GF-D8 (cell line): Measurements from ENCODE around the gene PRKRIP1.
A peak's percentile ranks its signal among the peaks of the same experiment; 100 is the strongest.
"Not testable (repeated sequence)": the region's sequence is repeated elsewhere in the genome, so short reads cannot be mapped to it uniquely, and the experiment has no call there.

Experiments
- DNase-seq: peaks from one replicate; lab custom pipeline; 2025; lab: John Stamatoyannopoulos, UW

Gene PRKRIP1, protein sequence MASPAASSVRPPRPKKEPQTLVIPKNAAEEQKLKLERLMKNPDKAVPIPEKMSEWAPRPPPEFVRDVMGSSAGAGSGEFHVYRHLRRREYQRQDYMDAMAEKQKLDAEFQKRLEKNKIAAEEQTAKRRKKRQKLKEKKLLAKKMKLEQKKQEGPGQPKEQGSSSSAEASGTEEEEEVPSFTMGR

DNA sequence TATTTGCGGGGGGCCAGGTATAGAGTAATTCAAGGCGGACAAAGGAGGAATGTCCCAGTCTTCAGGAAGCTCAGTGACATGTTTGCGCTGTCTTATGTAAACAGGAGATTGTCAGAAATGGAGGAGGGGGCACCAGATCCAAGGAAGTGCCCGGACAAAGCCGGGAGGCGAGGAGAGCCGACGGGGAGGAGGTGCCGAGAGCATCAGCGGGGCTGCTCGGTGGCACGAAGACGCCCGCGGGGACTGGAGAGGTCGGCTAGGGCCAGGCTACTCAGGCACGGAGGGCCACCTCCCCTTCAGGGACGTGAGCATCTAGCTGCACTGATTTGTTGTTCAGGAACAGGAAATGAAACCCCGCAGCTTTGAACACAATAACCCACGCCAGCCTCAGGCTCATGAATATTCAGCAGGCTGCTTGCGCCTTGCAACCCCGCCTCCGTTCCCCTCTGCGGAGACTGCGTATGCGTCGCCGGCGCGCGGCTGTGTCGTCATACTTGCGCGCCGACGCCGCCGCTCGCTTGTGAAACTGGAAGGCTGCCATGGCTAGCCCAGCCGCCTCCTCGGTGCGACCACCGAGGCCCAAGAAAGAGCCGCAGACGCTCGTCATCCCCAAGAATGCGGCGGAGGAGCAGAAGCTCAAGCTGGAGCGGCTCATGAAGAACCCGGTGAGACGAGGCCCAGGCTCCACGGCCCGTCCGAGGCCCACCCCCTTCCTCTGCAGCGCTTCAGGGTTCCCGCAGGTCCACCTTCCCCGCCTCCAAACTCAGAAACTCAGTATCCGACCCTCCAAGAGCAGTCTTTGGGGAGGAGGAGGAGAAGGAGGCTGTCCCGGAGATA lies at the start of gene PRKRIP1:
Gene PRKRIP1, plus strand, starts transcription at position 491 of the 837 bp plus-strand sequence. Its CDS starts 49 bp downstream, at position 540.
- DNase-seq, result peak; percentile 19

DNA sequence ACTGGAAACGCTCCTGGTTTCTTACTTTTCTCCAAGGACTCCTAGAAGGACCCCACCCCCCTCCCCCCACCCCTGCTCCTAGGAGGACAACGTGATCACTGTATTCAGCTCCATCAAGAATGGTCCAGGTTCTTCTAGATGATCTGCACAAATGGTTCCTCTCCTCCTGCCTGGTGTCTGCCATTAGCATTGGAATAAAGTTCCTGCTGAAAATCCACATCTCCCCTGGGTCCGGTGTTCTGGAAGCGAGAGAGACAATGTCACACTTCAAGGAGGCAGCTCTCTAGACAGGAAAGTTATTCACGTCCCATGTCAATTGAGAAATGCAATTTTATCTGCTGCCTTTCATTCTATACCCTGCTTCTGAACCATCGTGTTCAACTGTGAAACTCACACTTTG lies 49.2 kb upstream of the PRKRIP1 start:
- not testable (repeated sequence) for DNase-seq

DNA sequence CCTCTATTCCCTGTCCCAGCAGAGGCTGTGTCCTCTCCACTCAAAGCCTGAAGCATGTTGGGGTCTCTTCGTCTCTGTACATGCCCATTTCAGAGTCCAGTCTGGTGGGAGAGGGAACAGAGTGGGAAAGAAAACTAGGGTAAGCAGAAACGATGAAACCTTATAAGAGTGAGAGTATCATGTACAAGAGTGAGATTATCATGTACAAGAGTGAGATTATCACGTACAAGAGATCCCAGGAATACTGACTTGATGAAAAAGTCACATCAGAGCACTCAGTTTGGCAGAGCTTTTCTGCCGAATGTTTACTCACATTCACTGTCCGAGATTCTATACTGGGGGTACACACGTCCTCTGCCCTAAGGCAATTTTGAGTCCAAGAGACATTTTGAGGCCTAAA lies 39.8 kb upstream of the PRKRIP1 start, which contains the start of gene SPDYE6:
Gene SPDYE6, minus strand, starts transcription at position 101 of the 400 bp plus-strand sequence. CDS start 421 bp downstream, outside the sequence.
- not testable (repeated sequence) for DNase-seq

DNA sequence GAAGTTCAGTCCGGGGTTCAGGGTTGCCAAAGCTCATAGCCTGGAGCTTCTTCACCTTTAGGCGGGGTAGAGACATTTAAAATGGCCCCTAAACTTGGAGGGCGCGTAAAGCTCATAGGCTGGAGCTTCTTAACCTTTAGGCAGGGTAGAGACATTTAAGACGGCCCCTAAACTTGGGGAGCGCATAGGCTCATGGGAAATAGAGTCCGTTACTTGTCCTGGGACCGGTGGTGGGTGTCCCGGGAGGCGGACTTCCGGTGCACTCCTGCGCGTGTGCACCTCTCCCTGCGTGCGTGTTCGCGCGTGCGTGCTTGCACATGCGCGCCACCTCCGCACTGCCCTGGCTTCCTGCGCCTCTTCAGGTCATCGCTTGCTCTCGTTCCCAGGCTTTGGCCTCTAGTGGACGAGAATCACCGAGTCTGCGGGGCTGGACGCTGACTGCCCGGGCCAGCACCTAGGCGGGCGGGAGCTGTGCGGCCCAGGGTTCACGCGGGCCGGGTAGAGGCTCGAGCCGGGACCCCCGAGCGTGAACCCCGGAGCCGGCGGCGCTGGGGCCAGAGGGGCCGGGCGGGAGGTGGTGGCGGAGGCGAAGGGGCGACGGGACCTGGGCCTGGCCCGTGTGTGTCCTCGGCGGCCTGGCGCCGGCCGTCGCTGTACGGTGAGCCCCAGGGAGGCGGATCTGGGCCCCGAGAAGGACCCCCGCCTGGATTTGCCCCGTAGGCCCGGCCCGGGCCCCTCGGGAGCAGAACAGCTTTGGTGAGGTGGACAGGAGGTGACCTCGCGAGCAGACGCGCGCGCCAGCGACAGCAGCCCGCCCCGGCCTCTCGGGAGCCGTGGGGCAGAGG lies 32.4 kb upstream of the PRKRIP1 start:
- peak; percentile 97 for DNase-seq

DNA sequence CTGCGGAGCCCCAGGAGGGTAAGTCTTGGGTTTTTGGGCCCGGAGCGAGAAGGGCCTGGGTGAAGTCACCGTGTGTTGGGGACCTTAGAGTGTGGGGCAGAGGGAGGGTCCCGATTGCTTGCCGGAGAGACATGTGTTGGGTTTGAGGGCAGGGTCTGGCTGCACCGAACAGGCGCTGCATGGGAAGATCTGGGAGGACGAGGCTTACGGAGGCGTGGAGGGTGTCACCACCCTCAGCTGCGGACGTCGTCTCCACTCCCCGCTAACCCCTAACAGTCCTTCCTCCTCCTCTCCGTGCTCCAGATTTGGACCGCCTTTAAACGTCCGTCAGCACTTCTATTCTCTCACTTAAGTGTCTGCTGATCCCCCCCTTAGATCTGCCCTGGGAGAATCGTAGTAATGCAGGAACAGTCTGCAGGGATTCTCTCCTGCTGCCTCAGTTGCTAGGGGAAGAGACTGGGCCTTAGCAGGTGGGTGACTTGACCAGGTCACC lies 31.7 kb upstream of the PRKRIP1 start:
- DNase-seq, result not testable (repeated sequence)

DNA sequence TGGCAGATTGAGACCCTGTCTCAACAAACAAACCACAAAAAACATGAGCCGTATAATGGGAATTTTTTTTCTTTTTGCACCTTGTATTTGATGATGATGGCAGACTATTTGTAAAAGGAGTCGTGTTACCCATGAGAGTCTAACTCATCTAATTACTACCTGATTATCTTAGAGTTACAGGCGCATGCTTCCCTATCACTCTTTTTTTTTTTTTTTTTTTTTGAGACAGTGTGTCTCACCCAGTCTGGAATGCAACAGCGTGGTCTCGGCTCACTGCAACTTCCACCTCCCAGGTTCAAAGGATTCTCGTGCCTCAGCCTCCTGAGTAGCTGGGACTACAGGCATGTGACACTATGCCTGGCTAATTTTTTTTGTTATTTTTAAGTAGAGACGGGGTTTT lies 30.8 kb upstream of the PRKRIP1 start:
- not testable (repeated sequence) for DNase-seq

DNA sequence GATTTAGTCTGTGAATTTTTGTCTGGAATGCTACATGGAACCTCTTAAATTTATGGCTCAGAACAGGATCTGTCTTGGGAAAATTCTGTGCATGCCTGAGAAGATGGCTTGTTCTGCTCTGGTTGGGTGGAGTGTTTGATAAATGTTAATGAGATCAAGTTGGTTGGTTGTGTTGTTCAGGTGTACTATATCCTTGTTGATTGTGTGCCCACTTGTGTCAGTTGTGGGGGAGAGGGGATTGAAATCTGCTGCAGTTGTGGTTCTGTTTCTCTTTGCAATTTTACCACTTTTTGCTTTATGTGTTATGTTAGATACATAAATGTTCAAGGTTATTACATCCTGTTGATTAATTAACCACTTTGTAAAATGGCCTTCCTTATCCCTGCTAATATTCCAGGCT lies 26.1 kb upstream of the PRKRIP1 start:
- DNase-seq, result not testable (repeated sequence)

DNA sequence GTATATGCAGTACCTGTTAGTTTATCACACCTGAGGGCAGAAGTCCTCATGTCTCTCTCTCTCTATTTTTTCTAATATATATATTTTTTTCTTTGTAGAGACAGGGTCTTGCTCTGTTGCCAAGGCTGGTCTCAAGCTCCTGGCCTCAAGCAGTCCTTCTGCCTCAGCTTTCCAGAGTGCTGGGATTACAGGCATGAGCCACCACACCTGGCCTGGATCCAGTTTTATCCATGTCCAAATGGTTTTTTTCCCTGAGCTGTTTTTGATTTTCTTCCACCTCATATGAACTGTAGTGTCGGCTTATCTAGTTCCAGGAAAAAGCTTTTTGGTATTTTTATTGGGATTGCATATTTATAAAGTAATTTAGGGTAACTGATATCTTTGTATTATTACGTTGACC lies 23.4 kb upstream of the PRKRIP1 start:
- not testable (repeated sequence) for DNase-seq

DNA sequence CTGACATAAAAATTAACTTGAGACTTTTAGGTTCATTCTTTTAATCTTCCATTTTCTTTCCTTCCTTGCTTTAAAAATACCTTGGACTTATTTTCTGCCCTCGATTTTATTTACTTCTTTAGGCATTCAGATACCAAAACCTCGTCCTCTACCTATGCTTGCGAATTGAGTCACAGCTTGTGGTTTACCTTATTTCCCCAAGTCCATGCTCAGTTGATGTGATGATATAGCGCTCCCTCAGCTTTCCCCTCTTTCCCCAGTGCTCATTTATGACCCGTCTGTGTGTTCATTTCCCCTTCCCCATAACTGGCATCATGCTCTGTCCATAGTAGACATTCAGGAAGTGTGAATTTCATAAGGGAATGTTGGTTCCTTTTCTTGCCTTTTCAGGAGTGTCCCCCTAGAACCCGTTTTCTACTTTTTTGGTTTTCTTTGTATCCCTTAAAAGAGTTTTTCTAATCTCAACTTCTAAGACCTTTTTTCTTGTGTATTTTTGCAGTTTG lies 19.1 kb upstream of the PRKRIP1 start:
- DNase-seq, result no peak

DNA sequence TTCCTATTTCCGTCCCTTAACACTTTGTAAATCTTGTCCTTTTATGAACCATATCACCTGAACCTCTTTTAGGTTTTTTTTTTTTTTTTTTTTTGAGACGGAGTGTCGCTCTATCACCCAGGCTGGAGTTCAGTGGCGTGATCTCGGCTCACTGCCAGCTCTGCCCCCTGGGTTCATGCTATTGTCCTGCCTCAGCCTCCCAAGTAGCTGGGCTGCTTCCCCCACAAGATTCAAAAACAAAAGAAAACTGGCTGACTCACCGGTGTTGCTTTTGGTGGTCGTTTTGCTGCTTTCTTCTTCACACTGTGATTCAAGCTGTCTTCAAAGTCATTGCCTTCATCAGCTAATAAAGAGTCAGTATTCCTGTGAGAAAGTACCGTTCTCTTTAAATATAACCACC lies 15.3 kb upstream of the PRKRIP1 start:
- not testable (repeated sequence) for DNase-seq

DNA sequence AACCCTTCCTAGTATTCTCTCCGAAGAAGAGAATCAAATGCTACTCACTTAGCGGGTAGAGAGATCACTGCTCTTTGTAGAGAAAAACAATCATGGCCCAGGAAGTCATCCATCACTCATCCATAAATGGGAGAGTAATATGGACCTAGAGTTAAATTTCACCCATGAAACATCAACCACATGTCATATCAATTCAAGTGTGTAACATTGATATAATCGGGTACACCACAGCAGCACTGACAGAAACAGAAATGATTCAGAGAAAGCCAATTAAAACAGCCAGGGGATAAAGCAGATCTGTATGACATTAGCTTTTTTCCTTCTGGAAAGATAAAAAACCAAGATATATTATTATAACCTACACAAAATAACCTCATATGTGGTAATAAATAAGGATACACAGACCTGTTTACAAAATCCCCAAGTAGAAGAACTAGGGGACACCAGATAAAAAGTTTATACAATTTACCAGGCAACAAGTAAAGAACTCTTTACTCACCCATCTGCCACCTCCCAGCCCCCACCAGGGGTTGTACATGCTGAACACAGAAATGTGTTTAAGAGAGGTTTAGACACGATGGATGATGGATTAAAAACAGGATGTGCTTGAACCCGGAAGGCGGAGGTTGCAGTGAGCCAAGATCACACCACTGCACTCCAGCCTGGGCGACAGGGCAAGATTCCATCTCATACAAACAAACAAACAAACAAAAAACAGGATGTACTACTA lies 14.3 kb upstream of the PRKRIP1 start:
- not testable (repeated sequence) for DNase-seq

DNA sequence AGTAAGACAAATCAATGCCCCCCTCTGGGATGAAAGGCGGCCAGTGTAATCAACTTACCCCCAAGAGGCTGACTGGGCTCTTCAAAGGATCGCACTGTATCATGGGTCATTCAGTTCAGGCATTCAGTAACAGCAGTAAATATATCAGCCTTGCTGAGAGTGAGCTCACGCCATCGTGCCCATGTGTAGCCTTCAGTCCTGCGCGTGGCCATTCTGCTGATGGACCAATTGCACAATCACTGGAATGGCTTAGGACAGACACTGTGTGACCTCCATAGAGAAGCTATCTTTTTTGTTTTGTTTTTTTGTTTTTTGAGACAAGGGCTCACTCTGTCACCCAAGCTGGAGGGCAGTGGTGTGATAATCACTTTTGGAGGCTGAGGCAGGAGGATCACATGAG lies 9.1 kb upstream of the PRKRIP1 start:
- DNase-seq, result no peak

DNA sequence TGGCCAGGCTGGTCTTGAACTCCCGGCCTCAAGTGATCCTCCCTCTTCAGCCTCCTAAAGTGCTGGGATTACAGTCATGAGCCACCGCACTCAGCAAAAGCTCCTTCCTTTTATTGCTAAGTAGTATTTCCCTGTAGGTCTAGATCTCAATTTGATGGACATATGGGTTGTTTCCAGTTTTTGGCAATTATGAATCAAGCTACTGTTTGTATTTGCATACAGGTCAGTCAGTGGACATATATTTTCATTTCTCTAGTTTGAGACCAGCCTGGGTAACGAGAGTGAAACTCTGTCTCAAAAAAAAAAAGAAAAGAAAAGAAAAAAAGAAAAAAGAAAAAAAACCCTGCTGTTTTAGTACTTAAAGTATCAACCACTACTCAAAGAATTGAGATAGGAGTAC lies 6.4 kb upstream of the PRKRIP1 start:
- DNase-seq, result no peak

DNA sequence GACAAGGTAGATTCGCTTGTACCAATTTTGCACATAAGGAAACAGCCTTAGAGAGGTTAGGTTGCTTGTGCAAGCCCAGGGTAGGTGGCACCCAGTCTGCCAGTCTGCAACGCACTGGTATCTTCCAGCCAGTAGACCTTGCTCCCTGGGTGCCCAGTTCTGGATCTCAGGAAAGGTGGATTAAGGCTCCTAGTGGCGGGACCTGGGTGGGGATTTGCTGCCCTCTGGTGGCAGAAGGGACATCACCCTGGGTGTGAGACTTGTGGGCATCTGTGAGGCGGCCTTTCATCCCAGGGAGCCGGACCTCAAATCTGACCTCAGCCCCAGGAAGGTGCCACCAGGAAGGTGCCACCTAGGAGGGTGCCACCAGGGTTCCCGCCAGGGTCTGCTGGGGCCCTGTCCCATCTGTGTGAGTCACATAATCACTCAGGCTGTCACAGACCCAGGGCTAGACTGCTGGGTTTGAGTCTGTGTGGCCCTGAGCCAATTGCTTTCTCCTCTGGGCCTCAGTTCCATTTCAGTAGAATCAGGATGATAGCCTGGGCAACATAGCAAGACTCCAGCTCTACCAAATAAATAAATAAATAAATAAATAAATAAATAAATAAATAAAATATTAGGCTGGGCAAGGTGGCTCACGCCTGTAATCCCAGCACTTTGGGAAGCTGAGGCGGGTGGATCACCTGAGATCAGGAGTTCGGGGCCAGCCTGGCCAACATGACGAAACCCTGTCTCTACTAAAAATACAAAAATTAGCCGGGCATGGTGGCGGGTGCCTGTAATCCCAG lies 5.3 kb upstream of the PRKRIP1 start:
- DNase-seq, result peak; percentile 5

DNA sequence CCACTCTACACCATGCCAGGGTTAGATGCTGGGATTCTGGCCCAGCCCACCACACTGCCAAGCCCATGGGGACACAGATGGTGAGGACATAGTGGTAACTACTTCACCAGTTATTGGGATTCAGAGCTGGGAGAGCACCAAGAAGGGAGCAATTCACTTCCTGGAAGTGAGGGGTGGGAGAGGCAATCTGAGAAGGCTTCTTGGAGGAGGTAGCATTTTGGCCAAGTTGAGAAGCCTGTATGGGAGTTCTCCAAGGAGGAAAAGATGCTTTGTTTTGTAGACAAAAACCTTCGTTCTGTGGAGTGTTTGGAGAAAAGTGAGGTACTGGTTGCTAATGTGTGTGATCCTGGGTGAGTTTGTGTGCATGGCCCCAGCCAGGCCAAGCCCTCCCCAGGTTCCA lies 3.8 kb upstream of the PRKRIP1 start:
- DNase-seq, result no peak

DNA sequence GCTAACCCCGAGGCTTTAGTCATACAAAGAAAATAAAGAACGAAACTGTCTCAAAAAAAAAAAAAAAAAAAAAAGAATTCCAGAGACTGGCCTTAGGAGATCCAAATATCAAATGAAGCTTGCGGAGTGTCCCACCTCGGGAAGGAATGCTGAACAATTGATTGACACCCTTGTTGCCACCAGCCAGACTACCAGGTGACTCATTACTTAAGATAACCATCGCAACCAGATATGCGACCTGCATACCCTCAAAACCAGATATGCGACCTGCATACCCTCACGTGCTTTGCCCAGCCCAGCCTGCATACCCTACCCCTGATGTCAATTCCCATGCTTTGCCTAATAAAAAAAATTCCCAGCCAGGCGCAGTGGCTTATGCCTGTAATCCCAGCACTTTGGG lies 2.7 kb upstream of the PRKRIP1 start:
- no peak for DNase-seq

DNA sequence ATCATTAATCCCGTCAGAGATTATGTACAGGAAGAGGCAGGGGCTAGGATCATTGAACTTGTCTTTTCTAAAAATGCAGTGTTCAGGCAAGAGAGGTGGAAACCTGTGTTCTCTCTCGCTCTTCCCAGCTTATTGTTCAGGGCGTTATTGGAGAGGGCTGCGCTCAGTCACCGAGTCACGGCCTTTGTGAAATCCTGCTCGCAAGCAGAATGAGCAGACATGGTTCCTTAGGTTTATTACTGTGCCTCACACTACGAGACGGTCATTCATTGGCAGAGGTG lies 631 bp upstream of the PRKRIP1 start:
- no peak for DNase-seq

DNA sequence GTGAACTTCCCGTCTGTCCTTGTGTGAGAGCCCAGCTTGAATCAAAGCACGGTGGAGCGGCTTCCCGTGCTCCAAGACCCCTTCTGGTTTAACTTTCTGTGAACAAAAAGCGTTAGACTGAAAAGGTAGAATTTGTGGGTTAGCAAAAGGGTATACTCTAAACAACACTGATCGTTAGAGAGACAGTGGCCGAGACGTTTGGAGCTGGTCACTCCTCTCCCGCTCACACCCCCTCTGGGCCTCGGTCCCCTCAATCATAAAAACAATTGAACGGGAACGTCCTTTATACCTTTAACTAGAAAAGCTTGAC lies 502 bp downstream of the PRKRIP1 start:
- no peak for DNase-seq

DNA sequence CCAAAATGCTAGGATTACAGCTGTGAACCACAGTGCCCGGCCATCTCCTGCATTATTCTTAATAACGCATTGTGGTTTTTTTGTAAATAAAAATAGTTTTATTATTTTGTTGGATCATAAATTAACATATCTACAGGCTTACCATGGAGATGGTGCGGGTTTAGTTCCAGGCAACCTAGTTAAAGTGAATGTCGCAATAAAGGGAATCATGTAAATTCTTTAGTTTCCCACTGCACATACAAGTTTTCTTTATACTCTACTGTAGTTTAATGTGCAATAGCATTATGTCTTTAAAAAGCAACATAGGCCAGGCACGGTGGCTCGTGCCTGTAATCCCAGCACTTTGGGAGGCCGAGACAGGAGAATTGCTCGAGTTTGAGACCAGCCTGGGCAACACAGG lies 2.4 kb downstream of the PRKRIP1 start:
- no peak for DNase-seq

DNA sequence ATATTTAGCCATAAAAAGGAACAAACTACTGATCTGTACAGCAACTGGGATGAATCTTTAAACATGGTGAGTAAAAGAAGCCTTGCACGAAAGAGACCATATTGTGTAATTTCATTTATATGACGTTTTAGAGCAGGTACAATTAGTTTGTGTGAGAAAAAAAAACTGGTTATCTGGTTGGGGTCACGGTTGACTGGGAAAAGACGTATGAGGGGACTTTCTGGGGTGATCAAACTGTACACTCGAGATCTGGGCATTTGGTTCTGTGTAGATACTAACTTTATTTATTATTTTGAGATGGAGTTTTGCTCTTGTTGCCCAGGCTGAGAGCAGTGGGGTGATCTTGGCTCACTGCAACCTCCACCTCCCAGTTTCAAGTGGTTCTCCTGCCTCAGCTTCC lies 4.2 kb downstream of the PRKRIP1 start:
- DNase-seq, result no peak

DNA sequence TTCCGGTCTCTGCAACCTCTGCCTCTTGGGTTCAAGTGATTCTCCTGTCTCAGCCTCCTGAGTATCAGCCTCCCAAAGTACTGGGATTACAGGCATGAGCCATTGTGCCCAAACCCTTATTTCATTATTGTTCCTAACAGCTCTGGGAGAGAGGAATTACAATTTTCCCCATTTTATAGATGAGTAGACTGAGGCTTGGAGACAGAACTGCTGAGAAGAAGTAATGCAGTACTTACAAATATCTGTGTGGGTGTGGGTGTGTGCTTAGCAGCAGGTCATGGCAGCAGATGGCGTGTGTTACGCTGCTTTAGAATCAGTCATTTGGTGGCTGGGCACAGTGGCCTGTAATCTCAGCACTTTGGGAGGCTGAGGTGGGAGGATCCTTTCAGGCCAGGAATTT lies 7.4 kb downstream of the PRKRIP1 start:
- DNase-seq, result no peak
